ENCODE results near the gene NOSTRIN.
"Not testable (repeated sequence)": the region's sequence is repeated elsewhere in the genome, so short reads cannot be mapped to it uniquely, and the experiment has no call there.

NOSTRIN gene

GRCh38 chr2:168791140-168791539, 11.3 kb upstream of the NOSTRIN start:
- DNase-seq, result not testable (repeated sequence)

GRCh38 chr2:168793596-168793995, 8.8 kb upstream of the NOSTRIN start:
- no peak for DNase-seq

GRCh38 chr2:168794968-168795367, 7.5 kb upstream of the NOSTRIN start:
- no peak for DNase-seq

- no peak for DNase-seq
Measured at GRCh38 chr2:168796090-168796577, 6.3 kb upstream of the NOSTRIN start.

GRCh38 chr2:168796583-168797285, 5.7 kb upstream of the NOSTRIN start:
- no peak for DNase-seq

- DNase-seq, result no peak
Measured at GRCh38 chr2:168797286-168797655, 5.2 kb upstream of the NOSTRIN start.

- peak; percentile 56 for DNase-seq
Measured at GRCh38 chr2:168798076-168798887, 4.2 kb upstream of the NOSTRIN start.

GRCh38 chr2:168798888-168799410, 3.5 kb upstream of the NOSTRIN start:
- DNase-seq, result no peak

GRCh38 chr2:168801471-168801870, 966 bp upstream of the NOSTRIN start:
- no peak for DNase-seq

GRCh38 chr2:168802859-168803725, 655 bp downstream of the NOSTRIN start:
- no peak for DNase-seq

- DNase-seq, result no peak
Measured at GRCh38 chr2:168804214-168804613, 1.8 kb downstream of the NOSTRIN start.

GRCh38 chr2:168805615-168806014, 3.2 kb downstream of the NOSTRIN start:
- DNase-seq, result no peak

- DNase-seq, result no peak
Measured at GRCh38 chr2:168809537-168809936, 7.1 kb downstream of the NOSTRIN start.

GRCh38 chr2:168810235-168810634, 7.8 kb downstream of the NOSTRIN start:
- no peak for DNase-seq

GRCh38 chr2:168811696-168812095, 9.3 kb downstream of the NOSTRIN start:
- DNase-seq, result no peak

GRCh38 chr2:168814046-168814445, 11.6 kb downstream of the NOSTRIN start:
- DNase-seq, result no peak

GRCh38 chr2:168814939-168815907, 12.8 kb downstream of the NOSTRIN start:
- DNase-seq, result no peak

GRCh38 chr2:168816369-168816768, 13.9 kb downstream of the NOSTRIN start:
- DNase-seq, result no peak

GRCh38 chr2:168819050-168819715, 16.7 kb downstream of the NOSTRIN start:
- no peak for DNase-seq

GRCh38 chr2:168819829-168820489, 17.5 kb downstream of the NOSTRIN start:
- DNase-seq, result no peak

GRCh38 chr2:168821577-168821976, 19.1 kb downstream of the NOSTRIN start:
- no peak for DNase-seq
